Measurements from ENCODE around the gene FETUB.

FETUB gene

GRCh38 chr3:186642014-186642413 lies 1.8 kb downstream of the FETUB start:
- ChIA-PET POLR2A (no interaction called here), CTCF (interaction anchor here (1.0 to 3.3 kb wide), 2 partner anchors 25 to 27 kb away, joined by 3 to 15 read pairs; no protein-coding TSS in a partner anchor)
- TF ChIP-seq, protein P1, sequence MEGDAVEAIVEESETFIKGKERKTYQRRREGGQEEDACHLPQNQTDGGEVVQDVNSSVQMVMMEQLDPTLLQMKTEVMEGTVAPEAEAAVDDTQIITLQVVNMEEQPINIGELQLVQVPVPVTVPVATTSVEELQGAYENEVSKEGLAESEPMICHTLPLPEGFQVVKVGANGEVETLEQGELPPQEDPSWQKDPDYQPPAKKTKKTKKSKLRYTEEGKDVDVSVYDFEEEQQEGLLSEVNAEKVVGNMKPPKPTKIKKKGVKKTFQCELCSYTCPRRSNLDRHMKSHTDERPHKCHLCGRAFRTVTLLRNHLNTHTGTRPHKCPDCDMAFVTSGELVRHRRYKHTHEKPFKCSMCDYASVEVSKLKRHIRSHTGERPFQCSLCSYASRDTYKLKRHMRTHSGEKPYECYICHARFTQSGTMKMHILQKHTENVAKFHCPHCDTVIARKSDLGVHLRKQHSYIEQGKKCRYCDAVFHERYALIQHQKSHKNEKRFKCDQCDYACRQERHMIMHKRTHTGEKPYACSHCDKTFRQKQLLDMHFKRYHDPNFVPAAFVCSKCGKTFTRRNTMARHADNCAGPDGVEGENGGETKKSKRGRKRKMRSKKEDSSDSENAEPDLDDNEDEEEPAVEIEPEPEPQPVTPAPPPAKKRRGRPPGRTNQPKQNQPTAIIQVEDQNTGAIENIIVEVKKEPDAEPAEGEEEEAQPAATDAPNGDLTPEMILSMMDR (IDR thresholded peaks at IDR 0.05; ENCODE audit: insufficient read depth, low read length, missing control alignments): no peak
- H3K4me3 ChIP-seq (ENCODE audit: low read depth, low read length): no peak overlapping the region
- DNase-seq (ENCODE audit: low read depth, low spot score): no peak

- ChIA-PET POLR2A (no interaction called here), CTCF (interaction anchor here (1.6 to 3.3 kb wide), 2 partner anchors 29 to 178 kb away, joined by 3 to 15 read pairs; no protein-coding TSS in a partner anchor)
- H3K4me3 ChIP-seq (ENCODE audit: low read depth, low read length): no peak overlapping the region
- TF ChIP-seq, protein P1 (IDR thresholded peaks at IDR 0.05; ENCODE audit: insufficient read depth, low read length, missing control alignments): no peak
- DNase-seq (ENCODE audit: low read depth, low spot score): no peak
Observed at GRCh38 chr3:186643493-186643892, 3.3 kb downstream of the FETUB start.

- TF ChIP-seq, protein P1 (IDR thresholded peaks at IDR 0.05; ENCODE audit: insufficient read depth, low read length, missing control alignments): no peak
- POLR2A ChIA-PET: no interaction called here
- no peak overlapping the region for H3K4me3 ChIP-seq (ENCODE audit: low read depth, low read length)
- DNase-seq (ENCODE audit: low read depth, low spot score): no peak
- CTCF ChIA-PET: interaction anchor here (1.6 kb wide), 1 partner anchor 177 kb away, joined by 3 read pairs; no protein-coding TSS in a partner anchor
Observed at GRCh38 chr3:186644683-186645082, 4.5 kb downstream of the FETUB start.

GRCh38 chr3:186646106-186646505 lies 5.9 kb downstream of the FETUB start:
- POLR2A ChIA-PET: no interaction called here
- CTCF ChIA-PET: interaction anchor here (0.9 kb wide), 1 partner anchor 29 kb away, joined by 3 read pairs; no protein-coding TSS in a partner anchor
- TF ChIP-seq, protein P1 (IDR thresholded peaks at IDR 0.05; ENCODE audit: insufficient read depth, low read length, missing control alignments): no peak
- H3K4me3 ChIP-seq (ENCODE audit: low read depth, low read length): no peak overlapping the region
- DNase-seq (ENCODE audit: low read depth, low spot score): no peak

DNA sequence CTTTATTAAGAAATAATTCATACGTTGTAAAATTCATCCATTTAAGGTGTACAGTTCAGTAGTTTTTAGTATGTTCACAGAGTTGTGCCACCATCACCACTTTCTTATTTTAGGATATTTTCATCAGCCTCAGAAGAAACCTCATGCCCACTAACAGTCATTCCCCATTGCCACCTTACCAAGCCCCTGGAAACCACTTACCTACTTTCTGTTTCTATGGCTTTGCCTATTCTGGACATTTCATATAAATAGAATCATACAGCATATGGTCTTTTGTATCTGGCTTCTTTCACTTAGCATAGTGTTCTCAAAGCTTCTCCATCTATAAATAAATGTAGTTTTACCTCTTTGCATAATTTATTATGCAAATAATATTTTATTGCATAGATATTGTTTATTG lies 6.6 kb downstream of the FETUB start:
- CTCF ChIA-PET: no interaction called here
- H3K4me3 ChIP-seq (ENCODE audit: low read depth, low read length): no peak overlapping the region
- TF ChIP-seq, protein P1 (IDR thresholded peaks at IDR 0.05; ENCODE audit: insufficient read depth, low read length, missing control alignments): no peak
- POLR2A ChIA-PET: no interaction called here
- no peak for DNase-seq (ENCODE audit: low read depth, low spot score)

DNA sequence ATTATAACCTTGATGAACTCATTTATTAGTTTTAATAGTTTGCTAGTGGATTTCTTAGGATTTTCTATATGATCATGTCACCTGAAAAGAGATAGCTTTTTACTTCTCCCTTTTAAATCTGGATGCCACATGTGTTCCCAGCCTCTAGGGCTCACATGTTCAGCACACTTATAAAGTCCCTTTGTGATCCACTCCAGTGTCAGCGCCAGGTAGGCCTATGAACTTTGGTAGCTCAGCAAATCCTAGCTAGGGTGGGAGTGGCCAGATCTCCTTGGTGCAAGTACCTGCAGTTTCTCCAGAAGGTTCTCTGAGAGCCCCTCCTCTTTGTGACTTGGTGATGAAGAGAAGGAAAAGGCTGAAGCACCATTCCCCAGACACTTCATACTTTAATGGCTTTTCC lies 8.7 kb downstream of the FETUB start:
- H3K4me3 ChIP-seq (ENCODE audit: low read depth, low read length): no peak overlapping the region
- no peak for DNase-seq (ENCODE audit: low read depth, low spot score)
- CTCF ChIA-PET: interaction anchor here (1.7 to 2.3 kb wide), 2 partner anchors 31 to 34 kb away, joined by 7 to 11 read pairs; no protein-coding TSS in a partner anchor
- POLR2A ChIA-PET: no interaction called here
- TF ChIP-seq, protein P1 (IDR thresholded peaks at IDR 0.05; ENCODE audit: insufficient read depth, low read length, missing control alignments): no peak

Data from AG04449 (cell line).